ENCODE data around the gene TBC1D22B.

- TF ChIP-seq, protein P1, sequence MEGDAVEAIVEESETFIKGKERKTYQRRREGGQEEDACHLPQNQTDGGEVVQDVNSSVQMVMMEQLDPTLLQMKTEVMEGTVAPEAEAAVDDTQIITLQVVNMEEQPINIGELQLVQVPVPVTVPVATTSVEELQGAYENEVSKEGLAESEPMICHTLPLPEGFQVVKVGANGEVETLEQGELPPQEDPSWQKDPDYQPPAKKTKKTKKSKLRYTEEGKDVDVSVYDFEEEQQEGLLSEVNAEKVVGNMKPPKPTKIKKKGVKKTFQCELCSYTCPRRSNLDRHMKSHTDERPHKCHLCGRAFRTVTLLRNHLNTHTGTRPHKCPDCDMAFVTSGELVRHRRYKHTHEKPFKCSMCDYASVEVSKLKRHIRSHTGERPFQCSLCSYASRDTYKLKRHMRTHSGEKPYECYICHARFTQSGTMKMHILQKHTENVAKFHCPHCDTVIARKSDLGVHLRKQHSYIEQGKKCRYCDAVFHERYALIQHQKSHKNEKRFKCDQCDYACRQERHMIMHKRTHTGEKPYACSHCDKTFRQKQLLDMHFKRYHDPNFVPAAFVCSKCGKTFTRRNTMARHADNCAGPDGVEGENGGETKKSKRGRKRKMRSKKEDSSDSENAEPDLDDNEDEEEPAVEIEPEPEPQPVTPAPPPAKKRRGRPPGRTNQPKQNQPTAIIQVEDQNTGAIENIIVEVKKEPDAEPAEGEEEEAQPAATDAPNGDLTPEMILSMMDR (IDR thresholded peaks at IDR 0.05), result no peak
- TF ChIP-seq EZH2 (IDR thresholded peaks at IDR 0.05) (no peak), EZH2phosphoT487 (IDR thresholded peaks at IDR 0.05) (no peak)
These were observed 19.2 kb upstream of the TBC1D22B start for GRCh38 chr6:37238381-37238780.
